Osteocyte (in vitro differentiated cells): ENCODE measurements around the gene SORBS1. TPM values are rescaled to one million over a fixed set of nuclear protein-coding genes. Genes with fewer than 3 reads are reported as not detected.

Source experiments
- DNase-seq: peaks from one replicate; pipeline ENCODE4 v3.0.0; 2021; ENCODE audit warnings: mixed read lengths; ENCODE audit not compliant: unreplicated experiment; ENCODE audit errors: extremely low spot score
- H3K27ac Mint-ChIP-seq: one replicate; pipeline ENCODE4 v1.8.0; 2021; ENCODE audit warnings: mild to moderate bottlenecking, mixed read lengths; ENCODE audit not compliant: unreplicated experiment
- H3K27me3 Mint-ChIP-seq: one replicate; pipeline ENCODE4 v1.8.0; 2021; ENCODE audit warnings: mixed read lengths; ENCODE audit not compliant: unreplicated experiment
- H3K36me3 Mint-ChIP-seq: one replicate; pipeline ENCODE4 v1.8.0; 2021; ENCODE audit warnings: mixed read lengths; ENCODE audit not compliant: unreplicated experiment
- H3K4me1 Mint-ChIP-seq: one replicate; pipeline ENCODE4 v1.8.0; 2021; ENCODE audit warnings: mixed read lengths; ENCODE audit not compliant: unreplicated experiment
- H3K4me3 Mint-ChIP-seq: one replicate; pipeline ENCODE4 v1.8.0; 2021; ENCODE audit warnings: mild to moderate bottlenecking, moderate library complexity, mixed read lengths; ENCODE audit not compliant: unreplicated experiment
- H3K9me3 Mint-ChIP-seq: one replicate; pipeline ENCODE4 v1.8.0; 2021; ENCODE audit warnings: mixed read lengths; ENCODE audit not compliant: unreplicated experiment
- total RNA-seq: library from RNA; stranded (reverse); gene quantifications from 2 replicates; pipeline ENCODE4 v1.2.1, GENCODE V29; 2021
- TF ChIP-seq, protein P1 (sequence below): fragments of 200-600 bp; sonication (generic); IDR thresholded peaks from 2 replicates; pipeline ENCODE4 v1.5.0; 2021; ENCODE audit warnings: antibody characterized with exemption, mild to moderate bottlenecking, moderate library complexity

SORBS1 gene
- total RNA-seq, 1 donor from 2014 or later = 1.7 TPM

GRCh38 chr10:95281206-95281605, 280.0 kb downstream of the SORBS1 start:
- TF ChIP-seq, protein P1, sequence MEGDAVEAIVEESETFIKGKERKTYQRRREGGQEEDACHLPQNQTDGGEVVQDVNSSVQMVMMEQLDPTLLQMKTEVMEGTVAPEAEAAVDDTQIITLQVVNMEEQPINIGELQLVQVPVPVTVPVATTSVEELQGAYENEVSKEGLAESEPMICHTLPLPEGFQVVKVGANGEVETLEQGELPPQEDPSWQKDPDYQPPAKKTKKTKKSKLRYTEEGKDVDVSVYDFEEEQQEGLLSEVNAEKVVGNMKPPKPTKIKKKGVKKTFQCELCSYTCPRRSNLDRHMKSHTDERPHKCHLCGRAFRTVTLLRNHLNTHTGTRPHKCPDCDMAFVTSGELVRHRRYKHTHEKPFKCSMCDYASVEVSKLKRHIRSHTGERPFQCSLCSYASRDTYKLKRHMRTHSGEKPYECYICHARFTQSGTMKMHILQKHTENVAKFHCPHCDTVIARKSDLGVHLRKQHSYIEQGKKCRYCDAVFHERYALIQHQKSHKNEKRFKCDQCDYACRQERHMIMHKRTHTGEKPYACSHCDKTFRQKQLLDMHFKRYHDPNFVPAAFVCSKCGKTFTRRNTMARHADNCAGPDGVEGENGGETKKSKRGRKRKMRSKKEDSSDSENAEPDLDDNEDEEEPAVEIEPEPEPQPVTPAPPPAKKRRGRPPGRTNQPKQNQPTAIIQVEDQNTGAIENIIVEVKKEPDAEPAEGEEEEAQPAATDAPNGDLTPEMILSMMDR = no peak

DNA sequence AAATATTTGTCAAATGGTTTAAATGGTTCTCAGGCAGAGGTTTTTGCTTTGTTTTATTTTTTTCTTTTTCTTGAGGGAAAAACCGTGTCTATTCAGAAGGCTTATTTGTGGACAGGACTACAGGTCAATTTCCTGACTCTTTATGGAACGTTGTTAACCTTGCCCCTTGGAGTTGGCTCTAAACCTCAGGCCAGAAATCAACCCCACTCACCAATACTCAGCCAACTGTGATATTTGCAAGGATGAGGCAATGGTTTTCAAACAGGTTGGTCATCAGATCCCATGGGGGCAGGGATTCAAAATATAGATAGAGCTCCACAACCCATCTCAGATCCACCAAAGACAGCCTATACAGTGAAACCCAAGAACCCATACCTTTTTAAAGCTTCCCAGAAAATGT, 280.5 kb downstream of the SORBS1 start:
- DNase-seq = no peak
- Mint-ChIP-seq H3K4me1 (peaks cover 53% of the 10 kb centered on the region), H3K27me3 (no peaks in the 10 kb centered on the region), H3K27ac (peak overlapping the region; percentile 28), H3K4me3 (no peak overlapping the region), H3K36me3 (no peaks in the 10 kb centered on the region), H3K9me3 (no peaks in the 10 kb centered on the region)
- TF ChIP-seq, protein P1 = no peak

More at GRCh38 chr10:95281206-95281605, 280.0 kb downstream of the SORBS1 start:
- no peaks in the 10 kb centered on the region for H3K9me3 Mint-ChIP-seq
- no peaks in the 10 kb centered on the region for H3K36me3 Mint-ChIP-seq
- DNase-seq = no peak
- H3K4me1 Mint-ChIP-seq = peaks cover 47% of the 10 kb centered on the region
- peak overlapping the region; percentile 28 for H3K27ac Mint-ChIP-seq
- H3K4me3 Mint-ChIP-seq = no peak overlapping the region
- H3K27me3 Mint-ChIP-seq = no peaks in the 10 kb centered on the region

GRCh38 chr10:95279042-95279820, 281.9 kb downstream of the SORBS1 start:
- Mint-ChIP-seq H3K4me1 (peaks cover 61% of the 10 kb centered on the region), H3K27ac (peak overlapping the region; percentile 80), H3K27me3 (no peaks in the 10 kb centered on the region), H3K9me3 (no peaks in the 10 kb centered on the region), H3K4me3 (no peak overlapping the region), H3K36me3 (no peaks in the 10 kb centered on the region)
- DNase-seq = no peak
- TF ChIP-seq, protein P1 = no peak

DNA sequence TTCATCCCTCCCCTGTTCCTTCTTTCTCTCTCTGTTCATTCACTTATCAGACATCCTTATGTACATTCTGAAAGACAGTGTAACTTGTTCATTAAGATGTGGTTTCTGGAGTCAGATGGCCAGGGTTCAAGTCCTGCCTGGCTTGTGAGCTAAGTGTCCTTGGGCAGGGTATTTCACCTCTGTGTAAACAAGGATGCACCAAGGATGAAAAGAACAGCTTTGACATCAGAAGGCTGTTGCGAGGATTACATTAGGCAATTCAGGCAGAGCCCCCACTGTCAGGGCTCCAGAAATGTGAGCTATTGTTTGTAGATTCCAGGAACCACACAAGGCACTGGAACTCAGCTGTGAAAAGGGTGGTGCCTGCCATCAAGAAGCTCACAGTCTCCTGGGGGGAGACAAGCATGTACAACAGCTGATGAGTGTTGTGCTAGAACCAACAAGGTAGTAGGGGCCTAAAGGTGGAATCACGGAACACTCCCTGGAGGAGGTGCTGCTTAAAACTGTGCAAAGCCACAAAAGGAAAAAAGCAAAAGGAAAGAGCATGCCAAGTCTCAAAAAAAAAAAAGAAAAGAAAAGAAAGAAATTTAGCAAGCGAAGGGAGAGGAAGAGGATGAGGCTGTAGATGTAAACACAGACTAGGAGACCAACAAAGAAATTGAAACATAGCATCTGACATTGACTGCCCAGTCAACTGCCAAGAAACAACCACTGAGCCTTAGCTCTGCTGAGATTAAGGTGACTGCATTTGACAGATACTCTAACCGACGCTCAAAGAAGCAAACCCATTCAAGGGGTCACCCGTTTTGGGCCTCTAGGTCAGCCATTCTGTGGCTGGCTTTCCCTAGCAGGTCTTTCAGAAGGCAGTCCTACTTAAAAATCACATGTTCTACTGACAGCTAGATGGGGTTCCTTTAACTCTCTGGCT, 282.8 kb downstream of the SORBS1 start:
- Mint-ChIP-seq H3K9me3 (no peaks in the 10 kb centered on the region), H3K36me3 (no peaks in the 10 kb centered on the region), H3K4me1 (peaks cover 70% of the 10 kb centered on the region), H3K27me3 (no peaks in the 10 kb centered on the region), H3K27ac (peak overlapping the region; percentile 80), H3K4me3 (no peak overlapping the region)
- no peak for DNase-seq
- TF ChIP-seq, protein P1 = no peak

- H3K4me1 Mint-ChIP-seq = peaks cover 76% of the 10 kb centered on the region
- H3K27me3 Mint-ChIP-seq = no peaks in the 10 kb centered on the region
- no peak overlapping the region for H3K4me3 Mint-ChIP-seq
- TF ChIP-seq, protein P1 = no peak
- no peaks in the 10 kb centered on the region for H3K36me3 Mint-ChIP-seq
- H3K9me3 Mint-ChIP-seq = no peaks in the 10 kb centered on the region
- H3K27ac Mint-ChIP-seq = peak overlapping the region; percentile 71
- no peak for DNase-seq
Measured at GRCh38 chr10:95277614-95278013, 283.6 kb downstream of the SORBS1 start.
